Colonic mucosa (tissue), 4 donors: ENCODE measurements around the gene UBXN6. TPM values are rescaled to one million over a fixed set of nuclear protein-coding genes. Genes with fewer than 3 reads are reported as not detected.

ENCODE experiments used
- DNase-seq: peaks from one replicate; pipeline ENCODE4 v3.0.0-alpha.2; 2020
- H3K27ac ChIP-seq: fragments of 200-600 bp; one replicate; pipeline ENCODE4 v1.8.0; 2021
- H3K27me3 ChIP-seq: fragments of 200-600 bp; one replicate; pipeline ENCODE4 v1.8.0; 2021
- H3K36me3 ChIP-seq: fragments of 200-600 bp; one replicate; pipeline ENCODE4 v1.8.0; 2021
- H3K4me1 ChIP-seq: fragments of 200-600 bp; one replicate; pipeline ENCODE4 v1.8.0; 2021; ENCODE audit warnings: mild to moderate bottlenecking
- H3K4me3 ChIP-seq: fragments of 200-600 bp; one replicate; pipeline ENCODE4 v1.8.0; 2021
- H3K9ac ChIP-seq, 2 donors: one replicate each; pipeline ENCODE4 v1.7.0; 2013; ENCODE audit warnings: control low read depth in 2 of 2, low read depth in 2 of 2, low read length in 2 of 2
- H3K9me3 ChIP-seq: fragments of 200-600 bp; one replicate; pipeline ENCODE4 v1.8.0; 2021
- CTCF ChIP-seq: fragments of 200-600 bp; IDR thresholded peaks from one replicate; pipeline ENCODE4 v1.8.0; 2022; ENCODE audit warnings: antibody characterized with exemption, mild to moderate bottlenecking
- intact Hi-C: fragments of 100-400 bp; cut with DNase I; formaldehyde crosslinking; loops from one replicate; pipeline ENCODE4 v1.14.1; 2022
- total RNA-seq, 2 donors: library from RNA; stranded (reverse); fragmentation: NEBNext Ultra II Directional in 1 of 2; extraction: Animal tissue kit (Norgen Biotek cat#: 25700) in 1 of 2; gene quantifications; one replicate each; pipeline ENCODE4 v1.2.1, GENCODE V29; 2021
- donor health status: healthy.
- donor health status: DM: no; HTN: no; CAD: no.
- donor health status: DM: no; HTN: no; CAD: no.

UBXN6 gene
- total RNA-seq, 2 donors from 2014 or later: 84.9 to 96.7 TPM

- Histone ChIP-seq H3K27ac (peak within 1 kb of the TSS; percentile 96), H3K36me3 (no peaks in the 10 kb centered on the region), H3K4me3 (peak within 1 kb of the TSS; percentile 99), H3K4me1 (no peaks in the 10 kb centered on the region), H3K9me3 (no peaks in the 10 kb centered on the region), H3K9ac (peak within 1 kb of the TSS; percentile 79 to 87), H3K27me3 (no peaks in the 10 kb centered on the region)
- no peak for DNase-seq
- TF ChIP-seq CTCF: no peak
- intact Hi-C loops: no loop called here
Measured at GRCh38 chr19:4472174-4472974, 14.8 kb upstream of the UBXN6 start, which contains the start of gene HDGFL2. TSS of gene HDGFL2 (plus strand) at chr19:4472297. CDS start at chr19:4472351, 54 bp downstream.

- peak; percentile 98 for DNase-seq
- H3K4me1 ChIP-seq: no peaks in the 10 kb centered on the region
- no peaks in the 10 kb centered on the region for H3K27me3 ChIP-seq
Measured at GRCh38 chr19:4471403-4472173, 14.0 kb upstream of the UBXN6 start.

GRCh38 chr19:4467835-4468234, 10.2 kb upstream of the UBXN6 start:
- Histone ChIP-seq H3K27me3 (no peaks in the 10 kb centered on the region), H3K4me1 (no peaks in the 10 kb centered on the region), H3K4me3 (no peak overlapping the region), H3K36me3 (no peaks in the 10 kb centered on the region), H3K9me3 (no peaks in the 10 kb centered on the region), H3K9ac (no peak overlapping the region), H3K27ac (no peak overlapping the region)
- intact Hi-C loops: no loop called here
- no peak for TF ChIP-seq CTCF
- no peak for DNase-seq

More at GRCh38 chr19:4471403-4472173, 14.0 kb upstream of the UBXN6 start:
- TF ChIP-seq CTCF: no peak
- Histone ChIP-seq H3K9ac (peak overlapping the region; percentile 44 to 79), H3K36me3 (no peaks in the 10 kb centered on the region), H3K4me3 (peak overlapping the region; percentile 99), H3K9me3 (no peaks in the 10 kb centered on the region), H3K27ac (peak overlapping the region; percentile 96)
- intact Hi-C loops: no loop called here

- H3K4me3 ChIP-seq: no peak overlapping the region
- intact Hi-C loops: no loop called here
- no peak for TF ChIP-seq CTCF
- H3K36me3 ChIP-seq: no peaks in the 10 kb centered on the region
- no peak overlapping the region for H3K27ac ChIP-seq
- no peaks in the 10 kb centered on the region for H3K9me3 ChIP-seq
- no peaks in the 10 kb centered on the region for H3K4me1 ChIP-seq
- H3K9ac ChIP-seq: no peak overlapping the region
- DNase-seq: no peak
- no peaks in the 10 kb centered on the region for H3K27me3 ChIP-seq
Measured at GRCh38 chr19:4464815-4465581, 7.4 kb upstream of the UBXN6 start.
